Karpas-422 (cell line): ENCODE measurements around the gene CDC42EP2. TPM values are rescaled to one million over a fixed set of nuclear protein-coding genes. Genes with fewer than 3 reads are reported as not detected.

Source experiments
- DNase-seq: peaks from one replicate; pipeline ENCODE4 v3.0.0-alpha.2; 2015
- H2AFZ ChIP-seq: fragments of 200-600 bp; sonication (generic); 2 replicates; pipeline ENCODE4 v1.6.1; 2014; ENCODE audit warnings: antibody characterized with exemption, low read length, mixed read lengths
- H3K27ac ChIP-seq: fragments of 200-600 bp; sonication (generic); 2 replicates; pipeline ENCODE4 v1.5.1; 2014; ENCODE audit warnings: mild to moderate bottlenecking, low read length, moderate library complexity
- H3K27me3 ChIP-seq: fragments of 200-600 bp; sonication (generic); 2 replicates; pipeline ENCODE4 v1.6.1; 2014; ENCODE audit warnings: low read length, mixed read lengths
- H3K36me3 ChIP-seq: fragments of 200-600 bp; sonication (generic); 2 replicates; pipeline ENCODE4 v1.6.1; 2014; ENCODE audit warnings: low read length, mixed read lengths; ENCODE audit not compliant: insufficient read depth
- H3K4me1 ChIP-seq: fragments of 200-600 bp; sonication (generic); 2 replicates; pipeline ENCODE4 v1.6.1; 2014; ENCODE audit warnings: mild to moderate bottlenecking, low read length, mixed read lengths
- H3K4me2 ChIP-seq: fragments of 200-600 bp; sonication (generic); 2 replicates; pipeline ENCODE4 v1.6.1; 2014; ENCODE audit warnings: low read length, low read depth, mild to moderate bottlenecking; ENCODE audit not compliant: poor library complexity, severe bottlenecking
- H3K4me3 ChIP-seq: fragments of 200-600 bp; sonication (generic); 2 replicates; pipeline ENCODE4 v1.5.1; 2014; ENCODE audit warnings: mild to moderate bottlenecking, antibody characterized with exemption, low read length, mixed read lengths
- H3K79me2 ChIP-seq: fragments of 200-600 bp; sonication (generic); 2 replicates; pipeline ENCODE4 v1.6.1; 2014; ENCODE audit warnings: mild to moderate bottlenecking, low read length, mixed read lengths
- H3K9ac ChIP-seq: fragments of 200-600 bp; sonication (generic); 2 replicates; pipeline ENCODE4 v1.6.0; 2014; ENCODE audit warnings: low read length
- H3K9me2 ChIP-seq: fragments of 200-600 bp; sonication (generic), shearing (Covaris generic); replicated peaks from 2 replicates; pipeline ENCODE4 v1.6.0; 2014; ENCODE audit warnings: mild to moderate bottlenecking, low read length, moderate library complexity; ENCODE audit not compliant: insufficient read depth
- H3K9me3 ChIP-seq: fragments of 300-700, 200-600 bp; sonication (generic); 2 replicates; pipeline ENCODE4 v1.6.1; 2014; ENCODE audit warnings: low read length, mixed read lengths
- H4K20me1 ChIP-seq: fragments of 200-600 bp; sonication (generic); 2 replicates; pipeline ENCODE4 v1.6.1; 2014; ENCODE audit warnings: mild to moderate bottlenecking, antibody characterized with exemption, low read length, low read depth; ENCODE audit not compliant: insufficient read depth
- total RNA-seq: library from RNA; depleted of rRNA; stranded (reverse); fragments of >200 nt; shearing (Covaris generic); gene quantifications from 2 replicates; pipeline ENCODE4 v1.2.3, GENCODE V29; 2014; ENCODE audit warnings: low replicate concordance

Gene CDC42EP2
- total RNA-seq, 1 experiment from 2014 or later = 2.6 TPM

- H3K9me3 ChIP-seq = no peaks in the 10 kb centered on the region
- no peak overlapping the region for H3K27ac ChIP-seq
- no peak for DNase-seq
- H2AFZ ChIP-seq = no peak overlapping the region
- H4K20me1 ChIP-seq = peaks cover 3% of the 10 kb centered on the region; the same call in 1 of the 2 replicates
- no peak overlapping the region for H3K4me3 ChIP-seq
- H3K79me2 ChIP-seq = no peaks in the 10 kb centered on the region
- no peaks in the 10 kb centered on the region for H3K36me3 ChIP-seq
- H3K9ac ChIP-seq = no peak overlapping the region
- H3K4me1 ChIP-seq = peaks cover 13% of the 10 kb centered on the region
- no peaks in the 10 kb centered on the region for H3K9me2 ChIP-seq
- no peaks in the 10 kb centered on the region for H3K27me3 ChIP-seq
- no peak overlapping the region for H3K4me2 ChIP-seq
Measured at GRCh38 chr11:65309006-65309405, 5.7 kb upstream of the CDC42EP2 start.

- no peak overlapping the region for H3K4me2 ChIP-seq
- peaks cover 3% of the 10 kb centered on the region; the same call in 1 of the 2 replicates for H4K20me1 ChIP-seq
- no peaks in the 10 kb centered on the region for H3K36me3 ChIP-seq
- no peaks in the 10 kb centered on the region for H3K9me3 ChIP-seq
- H3K9me2 ChIP-seq = no peaks in the 10 kb centered on the region
- H3K4me1 ChIP-seq = peaks cover 22% of the 10 kb centered on the region
- no peak overlapping the region for H3K27ac ChIP-seq
- no peak overlapping the region for H3K4me3 ChIP-seq
- H3K27me3 ChIP-seq = no peaks in the 10 kb centered on the region
- no peak overlapping the region for H3K9ac ChIP-seq
- no peaks in the 10 kb centered on the region for H3K79me2 ChIP-seq
- no peak for DNase-seq
- H2AFZ ChIP-seq = no peak overlapping the region
Measured at GRCh38 chr11:65310215-65310614, 4.5 kb upstream of the CDC42EP2 start.

GRCh38 chr11:65310736-65311135 is 3.9 kb upstream of the CDC42EP2 start:
- H3K9ac ChIP-seq = no peak overlapping the region
- no peak overlapping the region for H3K4me3 ChIP-seq
- no peaks in the 10 kb centered on the region for H3K9me3 ChIP-seq
- peaks cover 27% of the 10 kb centered on the region for H3K4me1 ChIP-seq
- no peaks in the 10 kb centered on the region for H3K79me2 ChIP-seq
- no peak overlapping the region for H3K4me2 ChIP-seq
- H2AFZ ChIP-seq = no peak overlapping the region
- H4K20me1 ChIP-seq = peaks cover 3% of the 10 kb centered on the region; the same call in 1 of the 2 replicates
- H3K27ac ChIP-seq = no peak overlapping the region
- no peaks in the 10 kb centered on the region for H3K27me3 ChIP-seq
- H3K36me3 ChIP-seq = no peaks in the 10 kb centered on the region
- DNase-seq = no peak
- H3K9me2 ChIP-seq = no peaks in the 10 kb centered on the region

GRCh38 chr11:65311170-65311678 is 3.4 kb upstream of the CDC42EP2 start:
- Histone ChIP-seq H3K4me3 (no peak overlapping the region), H4K20me1 (peaks cover 4% of the 10 kb centered on the region; the same call in 1 of the 2 replicates), H3K9ac (no peak overlapping the region), H3K27me3 (no peaks in the 10 kb centered on the region), H3K79me2 (no peaks in the 10 kb centered on the region), H3K36me3 (no peaks in the 10 kb centered on the region), H3K9me3 (no peaks in the 10 kb centered on the region), H3K4me1 (peaks cover 30% of the 10 kb centered on the region), H3K9me2 (no peaks in the 10 kb centered on the region), H3K4me2 (no peak overlapping the region), H3K27ac (no peak overlapping the region), H2AFZ (no peak overlapping the region)
- DNase-seq = no peak

- no peak overlapping the region for H3K27ac ChIP-seq
- H3K4me3 ChIP-seq = peak overlapping the region; percentile 74
- peak overlapping the region; percentile 87 for H3K4me2 ChIP-seq
- peaks cover 34% of the 10 kb centered on the region for H3K4me1 ChIP-seq
- H3K79me2 ChIP-seq = no peaks in the 10 kb centered on the region
- peak overlapping the region; percentile 73 for H3K9ac ChIP-seq
- H2AFZ ChIP-seq = peak overlapping the region; percentile 69
- peak; percentile 92 for DNase-seq
- no peaks in the 10 kb centered on the region for H3K27me3 ChIP-seq
- peaks cover 12% of the 10 kb centered on the region for H4K20me1 ChIP-seq
- H3K9me2 ChIP-seq = no peaks in the 10 kb centered on the region
- no peaks in the 10 kb centered on the region for H3K36me3 ChIP-seq
- H3K9me3 ChIP-seq = no peaks in the 10 kb centered on the region
Measured at GRCh38 chr11:65315204-65315865, 669 bp downstream of the CDC42EP2 start.

- peaks cover 12% of the 10 kb centered on the region for H4K20me1 ChIP-seq
- no peaks in the 10 kb centered on the region for H3K36me3 ChIP-seq
- H3K4me2 ChIP-seq = peak overlapping the region; percentile 87
- peaks cover 34% of the 10 kb centered on the region for H3K4me1 ChIP-seq
- H3K9ac ChIP-seq = peak overlapping the region; percentile 73
- H2AFZ ChIP-seq = no peak overlapping the region
- H3K27me3 ChIP-seq = no peaks in the 10 kb centered on the region
- H3K79me2 ChIP-seq = no peaks in the 10 kb centered on the region
- H3K9me2 ChIP-seq = no peaks in the 10 kb centered on the region
- H3K9me3 ChIP-seq = no peaks in the 10 kb centered on the region
- peak overlapping the region; percentile 74 for H3K4me3 ChIP-seq
- DNase-seq = no peak
- H3K27ac ChIP-seq = no peak overlapping the region
Measured at GRCh38 chr11:65315866-65316226, 1.2 kb downstream of the CDC42EP2 start.

- DNase-seq = peak; percentile 42
- Histone ChIP-seq H2AFZ (no peak overlapping the region), H3K9ac (no peak overlapping the region), H3K9me3 (no peaks in the 10 kb centered on the region), H3K27me3 (no peaks in the 10 kb centered on the region), H3K79me2 (no peaks in the 10 kb centered on the region), H3K4me2 (peak overlapping the region; percentile 87), H3K27ac (no peak overlapping the region), H4K20me1 (peaks cover 10% of the 10 kb centered on the region), H3K9me2 (no peaks in the 10 kb centered on the region), H3K4me3 (peak overlapping the region; percentile 74; the same call in 1 of the 2 replicates), H3K4me1 (peaks cover 34% of the 10 kb centered on the region), H3K36me3 (no peaks in the 10 kb centered on the region)
Measured at GRCh38 chr11:65316227-65317024, 1.8 kb downstream of the CDC42EP2 start.
